Ascending aorta (tissue), 2 donors: ENCODE data around the gene CUL4B. TPM values are rescaled to one million over a fixed set of nuclear protein-coding genes. Genes with fewer than 3 reads are reported as not detected.
"Not testable (repeated sequence)": the region's sequence is repeated elsewhere in the genome, so short reads cannot be mapped to it uniquely, and the experiment has no call there.

Source experiments
- DNase-seq, 2 donors: peaks; one replicate each; pipeline ENCODE4 v3.0.0-alpha.2; 2019; ENCODE audit warnings: low spot score in 2 of 2
- H3K27ac ChIP-seq, 2 donors: fragments of 200-600 bp; sonication (generic); one replicate each; pipeline ENCODE4 v1.5.1; 2016 to 2017; ENCODE audit warnings: mild to moderate bottlenecking in 1 of 2
- H3K27me3 ChIP-seq: fragments of 200-600 bp; sonication (generic); one replicate; pipeline ENCODE4 v1.5.1; 2017
- H3K36me3 ChIP-seq, 2 donors: fragments of 200-600 bp; sonication (generic); one replicate each; pipeline ENCODE4 v1.5.1; 2016
- H3K4me1 ChIP-seq, 2 donors: fragments of 200-600 bp; sonication (generic); one replicate each; pipeline ENCODE4 v1.5.1; 2016 to 2017; ENCODE audit warnings: mild to moderate bottlenecking in 1 of 2
- H3K4me3 ChIP-seq, 2 donors: fragments of 200-600 bp; sonication (generic); one replicate each; pipeline ENCODE4 v1.5.1; 2016 to 2017; ENCODE audit warnings: mild to moderate bottlenecking in 1 of 2
- H3K9me3 ChIP-seq, 2 donors: fragments of 200-600 bp; sonication (generic); one replicate each; pipeline ENCODE4 v1.5.1; 2016
- CTCF ChIP-seq, 3 experiments: fragments of 200-600 bp in 2 of 3; fragments of 450-650 bp in 1 of 3; sonication (generic) in 2 of 3; IDR thresholded peaks; one replicate each; pipeline ENCODE4 v1.5.1; 2016 to 2019; ENCODE audit warnings: antibody characterized with exemption in 3 of 3, mild to moderate bottlenecking in 1 of 3, moderate library complexity in 1 of 3
- intact Hi-C: fragments of 100-400 bp; cut with DNase I; formaldehyde crosslinking; loops from one replicate; pipeline ENCODE4 v1.15.1; 2023
- total RNA-seq: library from RNA; depleted of rRNA; stranded (reverse); fragments of >200 nt; gene quantifications from one replicate; pipeline ENCODE4 v1.1.0, GENCODE V29; 2016

Gene CUL4B
- total RNA-seq, 1 donor from 2014 or later: 22.7 TPM

- H3K36me3 ChIP-seq: no peaks in the 10 kb centered on the region
- intact Hi-C loops: no loop called here
These were observed 48.1 kb downstream of the CUL4B start for GRCh38 chrX:120512627-120513026.

GRCh38 chrX:120512222-120512621 lies 48.5 kb downstream of the CUL4B start:
- TF ChIP-seq CTCF (IDR thresholded peaks at IDR 0.05): no peak
- Histone ChIP-seq H3K4me1 (no peaks in the 10 kb centered on the region), H3K27me3 (no peaks in the 10 kb centered on the region), H3K27ac (no peak overlapping the region), H3K36me3 (no peaks in the 10 kb centered on the region), H3K4me3 (no peak overlapping the region), H3K9me3 (no peaks in the 10 kb centered on the region)
- intact Hi-C loops: no loop called here
- DNase-seq: no peak

More at GRCh38 chrX:120512627-120513026, 48.1 kb downstream of the CUL4B start:
- no peak overlapping the region for H3K27ac ChIP-seq
- no peaks in the 10 kb centered on the region for H3K27me3 ChIP-seq
- no peak overlapping the region for H3K4me3 ChIP-seq
- DNase-seq: no peak
- no peaks in the 10 kb centered on the region for H3K9me3 ChIP-seq
- no peak for TF ChIP-seq CTCF (IDR thresholded peaks at IDR 0.05)
- H3K4me1 ChIP-seq: no peaks in the 10 kb centered on the region

- no peak for DNase-seq
- Histone ChIP-seq H3K27ac (no peak overlapping the region), H3K4me1 (no peaks in the 10 kb centered on the region), H3K4me3 (no peak overlapping the region), H3K36me3 (no peaks in the 10 kb centered on the region), H3K27me3 (no peaks in the 10 kb centered on the region), H3K9me3 (no peaks in the 10 kb centered on the region)
- no peak for TF ChIP-seq CTCF (IDR thresholded peaks at IDR 0.05)
- intact Hi-C loops: no loop called here
These were observed 56.2 kb downstream of the CUL4B start for GRCh38 chrX:120504569-120504968.

GRCh38 chrX:120499301-120500072 lies 61.3 kb downstream of the CUL4B start:
- Histone ChIP-seq H3K4me3 (no peak overlapping the region), H3K27me3 (no peaks in the 10 kb centered on the region), H3K4me1 (no peaks in the 10 kb centered on the region), H3K36me3 (no peaks in the 10 kb centered on the region), H3K27ac (no peak overlapping the region), H3K9me3 (no peaks in the 10 kb centered on the region)
- no peak for TF ChIP-seq CTCF (IDR thresholded peaks at IDR 0.05)
- DNase-seq: no peak
- intact Hi-C loops: loop anchor here (5.0 to 10.0 kb wide), 2 partner anchors 165 to 273 kb away; no protein-coding TSS in a partner anchor

- intact Hi-C loops: loop anchor here (10.0 kb wide), 1 partner anchor 175 kb away; no protein-coding TSS in a partner anchor
- not testable (repeated sequence) for H3K27ac ChIP-seq, H3K36me3 ChIP-seq, DNase-seq, H3K27me3 ChIP-seq, H3K4me3 ChIP-seq, H3K4me1 ChIP-seq, H3K9me3 ChIP-seq
These were observed 70.6 kb downstream of the CUL4B start for GRCh38 chrX:120490119-120490518.

GRCh38 chrX:120486786-120487185 lies 74.0 kb downstream of the CUL4B start:
- Histone ChIP-seq H3K4me3 (no peak overlapping the region), H3K27ac (no peak overlapping the region), H3K27me3 (no peaks in the 10 kb centered on the region), H3K9me3 (no peaks in the 10 kb centered on the region), H3K36me3 (no peaks in the 10 kb centered on the region), H3K4me1 (no peaks in the 10 kb centered on the region)
- TF ChIP-seq CTCF (IDR thresholded peaks at IDR 0.05): no peak
- intact Hi-C loops: loop anchor here (1.0 to 10.0 kb wide), 3 partner anchors 17 to 138 kb away; partner anchors contain the start of genes CUL4B and LAMP2
- no peak for DNase-seq
